ENCODE measurements around the gene CPHXL.

DNA sequence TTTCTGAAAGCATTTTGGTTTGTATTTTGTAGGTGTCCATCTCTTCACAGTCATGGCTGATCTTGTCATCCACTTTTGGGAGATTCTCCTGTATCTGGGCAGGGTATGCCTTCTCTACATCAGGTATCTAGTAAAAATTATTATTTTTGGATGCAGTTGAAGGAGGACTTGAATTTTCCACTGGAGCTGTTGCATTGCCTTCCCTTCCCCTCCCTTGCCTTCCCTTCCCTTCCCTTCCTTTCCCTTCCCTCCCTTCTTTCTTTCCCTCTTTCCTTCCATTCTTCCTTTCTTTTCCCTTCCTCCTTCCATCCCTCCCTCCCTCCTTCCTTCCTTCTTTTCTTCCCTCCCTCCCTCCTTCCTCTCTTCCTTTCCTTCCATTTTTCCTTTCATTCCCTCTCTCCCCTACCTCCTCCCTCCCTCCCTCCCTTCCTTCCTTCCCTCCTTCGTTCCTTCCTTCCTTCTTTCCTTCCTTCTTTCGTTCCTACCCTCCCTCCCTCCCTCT is 33.8 kb upstream of the CPHXL start:
- TF ChIP-seq, protein P1, sequence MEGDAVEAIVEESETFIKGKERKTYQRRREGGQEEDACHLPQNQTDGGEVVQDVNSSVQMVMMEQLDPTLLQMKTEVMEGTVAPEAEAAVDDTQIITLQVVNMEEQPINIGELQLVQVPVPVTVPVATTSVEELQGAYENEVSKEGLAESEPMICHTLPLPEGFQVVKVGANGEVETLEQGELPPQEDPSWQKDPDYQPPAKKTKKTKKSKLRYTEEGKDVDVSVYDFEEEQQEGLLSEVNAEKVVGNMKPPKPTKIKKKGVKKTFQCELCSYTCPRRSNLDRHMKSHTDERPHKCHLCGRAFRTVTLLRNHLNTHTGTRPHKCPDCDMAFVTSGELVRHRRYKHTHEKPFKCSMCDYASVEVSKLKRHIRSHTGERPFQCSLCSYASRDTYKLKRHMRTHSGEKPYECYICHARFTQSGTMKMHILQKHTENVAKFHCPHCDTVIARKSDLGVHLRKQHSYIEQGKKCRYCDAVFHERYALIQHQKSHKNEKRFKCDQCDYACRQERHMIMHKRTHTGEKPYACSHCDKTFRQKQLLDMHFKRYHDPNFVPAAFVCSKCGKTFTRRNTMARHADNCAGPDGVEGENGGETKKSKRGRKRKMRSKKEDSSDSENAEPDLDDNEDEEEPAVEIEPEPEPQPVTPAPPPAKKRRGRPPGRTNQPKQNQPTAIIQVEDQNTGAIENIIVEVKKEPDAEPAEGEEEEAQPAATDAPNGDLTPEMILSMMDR (IDR thresholded peaks at IDR 0.05): no peak
- no peak for TF ChIP-seq POLR2A (IDR thresholded peaks at IDR 0.05)
